HG03097 (cell line): Measurements from ENCODE around the gene GRIPAP1.
"Not testable (repeated sequence)": the region's sequence is repeated elsewhere in the genome, so short reads cannot be mapped to it uniquely, and the experiment has no call there.

Source experiments
- ATAC-seq: cut with Tn5 transposase; IDR thresholded peaks from one replicate; pipeline ENCODE4 v1.9.1; 2021; ENCODE audit not compliant: unreplicated experiment, low FRiP score

The GRIPAP1 gene

DNA sequence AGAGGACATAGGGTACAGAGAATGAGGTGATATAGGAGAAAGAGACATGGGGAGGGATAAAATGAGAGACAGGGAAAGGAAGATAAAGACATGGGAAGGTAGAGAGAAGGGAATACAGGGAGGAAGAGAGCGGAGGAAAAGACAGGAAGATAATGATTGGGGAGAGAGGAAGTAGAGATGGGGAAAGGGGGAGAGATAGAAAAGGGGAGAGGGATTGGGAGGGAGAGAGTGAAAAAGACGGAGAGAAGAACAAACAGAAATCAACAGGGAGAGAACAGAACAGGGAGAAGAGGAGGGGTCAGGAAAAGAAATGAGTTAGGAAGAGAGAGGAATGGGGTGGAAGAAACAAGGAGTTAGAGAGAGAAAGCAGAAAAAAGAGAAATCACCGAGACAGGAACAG is 4.6 kb downstream of the GRIPAP1 start:
- no peak for ATAC-seq

DNA sequence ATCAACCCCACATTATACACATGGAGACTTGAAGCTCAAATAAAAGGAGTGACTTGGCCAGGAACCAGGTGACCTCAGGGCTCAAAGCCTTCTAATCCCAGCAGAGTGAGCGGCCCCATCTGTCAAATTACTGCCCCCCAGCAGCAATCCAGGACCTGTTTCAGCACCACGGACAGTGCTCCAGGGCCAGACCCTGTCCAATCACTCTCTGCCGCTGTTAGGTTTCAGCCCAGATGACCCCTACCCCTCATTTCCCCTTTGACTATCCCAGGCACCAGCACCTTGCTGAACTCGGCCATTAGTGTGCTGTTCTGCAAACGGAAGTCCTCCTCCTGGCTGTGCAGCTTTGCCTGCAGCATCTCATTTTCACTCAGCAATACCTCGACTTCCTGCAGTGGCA is 5.1 kb downstream of the GRIPAP1 start:
- ATAC-seq = no peak

DNA sequence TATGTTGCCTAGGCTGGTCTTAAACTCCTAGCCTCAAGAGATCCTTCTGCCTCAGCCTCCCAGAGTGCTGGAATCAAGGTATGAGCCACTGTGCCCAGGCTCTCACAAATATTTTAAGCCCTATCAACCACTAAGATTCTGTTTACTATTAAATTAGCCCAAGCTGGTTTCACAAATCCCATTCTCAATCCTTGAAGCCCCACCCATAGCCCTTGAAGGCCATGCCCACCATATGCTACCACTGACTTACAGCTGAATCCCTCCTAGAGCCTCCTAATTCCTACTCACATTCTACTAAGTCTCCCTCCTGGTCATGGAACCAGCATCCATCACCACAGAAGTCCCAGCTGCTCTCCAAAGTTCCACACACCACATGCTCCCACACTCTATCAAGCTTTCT is 9.7 kb downstream of the GRIPAP1 start:
- ATAC-seq = no peak

GRCh38 chrX:48989483-48989882 is 12.6 kb downstream of the GRIPAP1 start:
- ATAC-seq = no peak

- no peak for ATAC-seq
Observed at GRCh38 chrX:48983896-48984295, 18.2 kb downstream of the GRIPAP1 start.

GRCh38 chrX:48983081-48983480 is 19.0 kb downstream of the GRIPAP1 start:
- no peak for ATAC-seq

GRCh38 chrX:48981178-48981577 is 20.9 kb downstream of the GRIPAP1 start:
- no peak for ATAC-seq

DNA sequence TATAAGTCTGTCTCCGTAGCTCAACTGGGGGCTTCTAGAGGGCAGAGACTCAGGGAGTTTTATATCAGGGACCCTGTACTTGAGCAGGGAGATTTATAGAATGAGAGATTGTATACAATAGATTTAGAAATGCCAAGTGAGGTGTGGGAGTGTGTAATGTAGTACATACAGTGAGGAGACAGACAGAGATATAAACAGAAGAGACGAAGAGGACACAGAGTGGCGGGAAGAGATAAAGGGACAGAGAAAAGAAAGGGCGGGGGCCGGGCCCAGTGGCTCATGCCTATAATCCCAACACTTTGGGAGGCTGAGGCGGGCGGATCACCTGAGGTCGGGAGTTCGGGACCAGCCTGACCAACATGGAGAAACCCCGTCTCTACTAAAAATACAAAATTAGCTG is 21.7 kb downstream of the GRIPAP1 start:
- not testable (repeated sequence) for ATAC-seq

DNA sequence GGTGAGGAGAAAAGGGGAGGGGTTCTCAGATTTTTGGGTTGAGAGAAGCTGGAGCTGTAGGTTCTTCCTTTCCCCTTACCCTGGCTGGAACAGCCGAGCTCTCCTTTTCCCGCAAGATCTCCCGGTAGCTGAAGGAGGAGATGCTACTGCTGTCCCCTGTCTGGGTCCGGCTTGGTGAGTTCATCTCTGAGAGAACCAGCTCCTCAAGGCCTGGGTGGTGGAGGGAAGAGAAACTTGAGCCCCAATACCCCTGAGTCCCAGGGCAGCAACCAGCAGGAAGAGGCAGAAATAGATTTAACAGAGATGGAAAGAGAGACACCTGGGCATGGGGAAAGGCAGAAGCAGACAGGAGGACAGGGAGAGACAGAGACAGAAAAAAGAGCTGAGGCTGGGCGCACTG is 23.8 kb downstream of the GRIPAP1 start:
- ATAC-seq = no peak

DNA sequence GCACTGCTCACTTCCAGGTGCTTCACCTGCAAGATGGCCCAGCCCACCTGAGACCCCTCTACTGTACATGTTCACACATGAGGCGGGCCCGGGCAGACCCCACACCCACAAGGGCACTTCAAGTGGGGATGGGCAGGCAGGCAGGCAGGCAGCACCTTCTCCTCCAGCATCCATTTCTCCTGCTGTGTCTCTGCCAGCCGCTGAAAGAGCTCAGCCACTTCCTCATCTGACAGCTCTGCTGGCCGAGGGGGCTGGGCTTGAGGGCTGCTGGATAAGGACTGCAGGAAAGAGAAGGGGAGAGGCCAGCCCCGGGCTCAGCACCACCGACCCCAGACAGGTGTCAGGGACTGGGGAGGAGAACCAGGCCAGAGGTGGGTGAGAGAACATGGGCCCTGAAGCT is 26.0 kb downstream of the GRIPAP1 start:
- no peak for ATAC-seq

- no peak for ATAC-seq
Observed at GRCh38 chrX:48975541-48975940, 26.5 kb downstream of the GRIPAP1 start.

GRCh38 chrX:48975041-48975440 is 27.0 kb downstream of the GRIPAP1 start:
- ATAC-seq = no peak

GRCh38 chrX:48974574-48974973 is 27.5 kb downstream of the GRIPAP1 start:
- no peak for ATAC-seq

- ATAC-seq = no peak
Observed at GRCh38 chrX:48974033-48974432, 28.0 kb downstream of the GRIPAP1 start.

DNA sequence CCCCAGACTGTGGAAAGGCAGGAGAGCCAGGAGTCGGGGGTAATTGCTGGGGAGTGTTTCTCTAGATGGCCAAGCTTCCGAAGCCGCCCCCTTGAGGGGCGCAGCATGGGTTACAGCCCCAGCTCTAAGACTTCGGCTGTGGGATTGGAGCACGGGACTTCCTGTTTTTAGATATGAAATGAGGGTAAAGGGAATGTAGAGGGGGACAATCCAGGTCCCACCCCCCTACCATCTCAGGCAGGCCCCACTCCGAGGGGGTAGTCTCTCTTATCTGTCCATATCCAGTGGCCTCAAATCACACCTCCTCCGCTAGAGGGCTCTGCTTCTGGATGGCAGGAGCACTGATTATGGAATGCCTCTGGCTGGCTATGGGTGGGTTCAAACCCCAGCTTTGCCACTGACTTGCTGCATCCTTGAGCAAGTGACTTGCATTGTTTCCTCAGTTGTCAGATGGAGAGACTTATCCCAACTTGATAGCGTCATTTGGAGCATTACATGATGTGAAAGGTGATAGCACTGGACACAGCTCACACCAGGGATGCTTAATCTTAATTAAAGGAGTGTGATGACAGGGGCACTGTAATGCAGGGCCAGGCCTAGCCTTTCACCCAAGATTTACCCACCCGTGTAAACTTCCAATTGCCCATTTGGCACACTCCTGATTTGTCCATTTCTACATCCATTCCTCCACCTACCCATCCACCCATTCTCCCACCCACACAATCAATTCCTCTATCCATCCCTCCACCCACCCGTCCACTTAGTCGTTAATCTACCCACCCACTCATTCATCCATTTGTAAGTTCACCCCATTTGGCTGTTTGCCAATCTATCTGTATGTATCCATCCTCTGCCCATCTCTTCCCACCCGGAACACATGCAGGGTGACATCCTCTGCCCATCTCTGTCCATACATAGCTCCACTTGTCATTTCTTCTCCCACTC is 29.6 kb downstream of the GRIPAP1 start:
- ATAC-seq = no peak

DNA sequence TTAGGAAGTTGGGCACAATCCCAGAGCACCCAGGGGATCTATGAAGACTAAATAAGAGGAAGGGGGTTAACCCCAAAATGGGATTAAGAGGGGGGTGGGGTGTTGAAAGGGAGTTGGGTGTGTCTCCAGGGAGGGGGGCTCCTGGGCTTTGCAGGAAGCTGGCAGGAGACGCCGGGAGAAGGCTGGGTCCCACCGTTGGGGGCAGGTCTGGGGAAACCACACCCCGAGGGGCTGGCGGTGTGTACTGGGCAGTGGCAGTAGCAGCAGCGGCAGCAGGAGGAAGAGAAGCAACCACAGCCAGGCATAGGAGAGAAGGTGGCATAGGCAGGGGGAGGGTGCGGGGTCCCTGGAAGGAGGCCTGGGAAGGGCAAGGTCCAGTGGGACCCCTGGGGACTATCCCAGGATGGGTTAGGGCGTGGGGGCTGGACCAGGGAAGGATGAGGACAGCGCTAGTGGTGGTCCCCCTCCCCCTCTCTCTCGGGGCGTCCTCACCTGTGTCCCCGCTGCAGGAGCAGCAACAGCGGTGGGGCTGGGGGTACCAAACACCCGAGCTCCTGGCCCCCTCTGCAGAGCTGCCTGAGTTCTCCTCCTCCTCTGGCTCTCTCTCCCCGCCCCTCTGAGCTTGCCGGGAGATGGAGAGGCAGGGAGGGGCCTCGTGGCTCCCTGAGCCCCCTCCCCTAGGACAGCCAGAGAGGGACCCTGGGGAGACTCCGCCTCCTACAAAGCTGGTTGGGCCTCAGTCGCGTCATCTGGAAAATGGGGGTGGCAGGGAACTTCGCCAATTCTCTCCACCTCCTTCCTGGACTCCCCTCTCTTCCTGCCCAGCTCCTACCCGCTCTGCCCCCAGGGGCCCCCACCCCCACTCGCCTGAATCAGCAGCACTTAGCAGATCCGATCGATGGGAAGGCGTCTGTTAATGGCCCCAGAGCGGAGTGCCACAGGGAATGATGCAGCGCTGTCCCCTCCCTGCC is 30.5 kb downstream of the GRIPAP1 start, which contains the start of gene KCND1:
KCND1 (minus strand) TSS at position 596 of the 971 bp plus-strand sequence. CDS start 1,573 bp downstream, outside the sequence.
- no peak for ATAC-seq

GRCh38 chrX:48969471-48969870 is 32.6 kb downstream of the GRIPAP1 start:
- no peak for ATAC-seq

DNA sequence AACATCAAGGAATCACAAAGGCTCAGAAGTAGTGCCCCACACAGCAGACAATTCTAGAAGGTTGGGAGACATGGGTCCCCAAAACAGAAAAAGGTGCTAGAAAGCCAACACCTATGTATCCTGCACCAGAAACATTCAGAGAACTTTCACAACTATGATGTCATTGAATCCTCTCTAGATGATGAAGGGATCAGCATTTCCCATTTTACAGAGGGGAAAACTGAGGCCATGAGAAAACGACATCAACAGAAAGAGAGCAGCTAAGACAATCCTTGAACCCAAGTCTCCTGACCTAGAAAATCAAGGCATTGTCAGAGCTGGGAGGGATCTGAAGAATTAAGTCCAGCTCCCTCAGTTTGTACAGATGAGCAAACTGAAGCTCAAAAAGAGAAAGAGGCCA is 33.7 kb downstream of the GRIPAP1 start:
- no peak for ATAC-seq

DNA sequence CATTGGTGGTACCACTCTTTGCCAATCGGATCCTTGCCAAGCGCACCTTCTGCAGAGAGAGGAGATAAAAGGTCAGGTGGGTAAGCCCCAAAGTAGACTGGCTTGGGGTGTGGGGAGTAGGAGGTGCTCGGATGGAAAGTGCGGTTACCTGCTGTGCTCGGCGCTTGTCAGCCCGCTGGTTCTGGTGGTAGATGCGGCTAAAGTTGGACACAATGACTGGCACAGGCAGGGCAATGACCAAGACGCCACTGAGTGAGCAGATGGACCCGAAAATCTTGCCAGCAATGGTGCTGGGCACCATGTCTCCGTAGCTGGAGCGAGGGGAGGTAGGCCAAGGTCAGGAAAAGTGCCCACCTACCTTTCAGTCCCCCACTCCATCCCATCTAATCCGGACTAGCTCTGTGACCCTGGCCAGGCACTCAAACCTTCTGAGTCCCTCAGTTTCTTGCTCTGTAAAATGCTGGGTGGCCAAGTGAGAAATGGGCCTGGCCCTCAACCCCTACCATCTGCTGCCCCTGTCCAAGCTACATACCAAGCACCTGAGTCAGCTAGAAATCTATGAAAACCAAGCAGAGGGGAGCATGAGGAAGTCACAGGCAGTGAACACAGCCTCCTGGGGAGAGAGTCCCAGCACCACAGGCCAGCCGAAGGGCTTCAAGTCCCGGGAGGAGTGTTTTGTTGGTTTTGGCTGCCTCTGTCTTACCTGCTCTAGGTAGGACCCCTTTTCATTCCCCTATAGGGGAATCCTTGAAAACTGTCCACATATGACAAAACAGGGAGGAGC is 35.1 kb downstream of the GRIPAP1 start:
- ATAC-seq = no peak

DNA sequence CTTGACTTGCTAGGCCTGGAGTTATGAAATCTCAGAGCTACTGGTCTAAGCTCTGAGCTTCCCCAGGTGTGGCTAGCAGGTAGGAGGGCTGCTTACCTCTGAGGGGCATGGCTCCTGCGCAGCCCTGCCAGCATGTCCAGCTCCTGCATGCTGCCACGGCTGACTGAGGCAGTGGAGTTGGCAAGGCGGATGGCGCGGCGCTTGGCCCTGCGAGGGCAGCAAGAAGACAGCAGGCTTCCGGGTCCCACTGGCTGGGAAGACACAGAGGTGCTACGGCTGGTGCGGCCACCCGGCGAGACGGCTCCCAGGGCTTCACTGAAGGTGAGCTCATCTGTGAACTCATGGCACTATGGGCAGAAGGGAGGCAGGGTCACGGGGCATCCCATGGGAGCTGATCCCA is 36.1 kb downstream of the GRIPAP1 start:
- no peak for ATAC-seq
